Left ventricle myocardium inferior (tissue), 1 donor: ENCODE data around the gene HOXA3. TPM values are rescaled to one million over a fixed set of nuclear protein-coding genes. Genes with fewer than 3 reads are reported as not detected.

Experiments
- DNase-seq: peaks from one replicate; pipeline ENCODE4 v3.0.0-alpha.2; 2020
- H3K27ac ChIP-seq: fragments of 200-600 bp; replicated peaks from 2 replicates; pipeline ENCODE4 v1.8.0; 2021
- H3K27me3 ChIP-seq: fragments of 200-600 bp; 2 replicates; pipeline ENCODE4 v1.8.0; 2021; ENCODE audit warnings: low read depth
- H3K36me3 ChIP-seq: fragments of 200-600 bp; 2 replicates; pipeline ENCODE4 v1.8.0; 2021
- H3K4me1 ChIP-seq: fragments of 200-600 bp; 2 replicates; pipeline ENCODE4 v1.8.0; 2021
- H3K4me3 ChIP-seq: fragments of 200-600 bp; 2 replicates; pipeline ENCODE4 v1.8.0; 2021; ENCODE audit warnings: mild to moderate bottlenecking, moderate library complexity
- H3K9me3 ChIP-seq: fragments of 200-600 bp; replicated peaks from 2 replicates; pipeline ENCODE4 v1.8.0; 2021
- intact Hi-C: fragments of 100-400 bp; cut with micrococcal nuclease; formaldehyde crosslinking; loops from one replicate; pipeline ENCODE4 v1.11.0; 2022
- total RNA-seq: library from RNA; stranded (reverse); fragmentation: NEBNext Ultra II Directional; extraction: Animal tissue kit (Norgen Biotek cat#: 25700); gene quantifications from one replicate; pipeline ENCODE4 v1.2.1, GENCODE V29; 2021
- TF ChIP-seq, protein P1 (sequence below): fragments of 200-600 bp; IDR thresholded peaks from 2 replicates; pipeline ENCODE4 v1.8.0; 2021; ENCODE audit warnings: antibody characterized with exemption, mild to moderate bottlenecking, borderline replicate concordance
- donor health status: DM: no; HTN: yes; CAD: no; lungs with severe emphysema.

HOXA3 gene
- total RNA-seq, 1 donor from 2014 or later: not detected

DNA sequence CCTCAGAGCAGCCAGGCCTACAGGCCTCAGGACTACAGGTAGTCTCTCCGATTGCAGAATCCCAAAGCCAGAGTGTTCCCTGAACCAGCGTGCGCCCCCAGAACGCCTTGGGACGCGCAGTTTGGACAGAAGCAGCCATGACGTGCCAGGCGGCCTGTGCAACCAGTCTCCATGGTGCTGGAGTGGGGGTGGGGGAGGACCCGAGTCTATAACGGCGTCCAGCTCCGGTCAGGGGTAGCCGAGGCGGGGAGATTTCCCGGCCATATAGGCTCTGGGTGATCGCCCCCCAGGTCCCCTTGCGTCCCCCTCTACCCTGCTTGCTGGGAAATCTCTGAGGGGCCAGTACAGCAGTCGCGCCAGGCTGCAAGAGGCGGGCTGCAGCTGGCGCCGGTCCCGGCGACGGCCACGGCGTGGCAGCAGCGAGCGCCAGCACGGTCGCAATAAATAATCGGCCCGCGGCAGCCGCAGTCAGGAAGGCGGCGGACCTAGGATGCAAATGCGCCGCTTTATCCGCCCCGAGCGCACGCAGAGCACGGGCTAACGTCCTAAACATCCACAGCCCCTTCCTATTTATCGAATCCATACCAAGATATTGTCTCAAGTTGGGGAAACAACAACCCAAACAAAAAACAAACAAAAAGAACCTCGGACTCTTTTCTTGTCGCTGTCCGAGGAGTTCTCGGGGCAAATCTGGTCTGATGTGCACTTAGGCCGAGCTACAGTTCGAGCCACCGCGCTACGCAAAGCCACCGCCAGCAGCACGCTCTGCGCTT, 1.6 kb downstream of the HOXA3 start:
- Histone ChIP-seq H3K4me3 (peak overlapping the region; percentile 55), H3K4me1 (peaks cover 56% of the 10 kb centered on the region), H3K9me3 (no peaks in the 10 kb centered on the region), H3K27ac (no peak overlapping the region), H3K27me3 (peaks cover 100% of the 10 kb centered on the region), H3K36me3 (no peaks in the 10 kb centered on the region)
- peak; percentile 51 for DNase-seq
- intact Hi-C loops: no loop called here
- TF ChIP-seq, protein P1, sequence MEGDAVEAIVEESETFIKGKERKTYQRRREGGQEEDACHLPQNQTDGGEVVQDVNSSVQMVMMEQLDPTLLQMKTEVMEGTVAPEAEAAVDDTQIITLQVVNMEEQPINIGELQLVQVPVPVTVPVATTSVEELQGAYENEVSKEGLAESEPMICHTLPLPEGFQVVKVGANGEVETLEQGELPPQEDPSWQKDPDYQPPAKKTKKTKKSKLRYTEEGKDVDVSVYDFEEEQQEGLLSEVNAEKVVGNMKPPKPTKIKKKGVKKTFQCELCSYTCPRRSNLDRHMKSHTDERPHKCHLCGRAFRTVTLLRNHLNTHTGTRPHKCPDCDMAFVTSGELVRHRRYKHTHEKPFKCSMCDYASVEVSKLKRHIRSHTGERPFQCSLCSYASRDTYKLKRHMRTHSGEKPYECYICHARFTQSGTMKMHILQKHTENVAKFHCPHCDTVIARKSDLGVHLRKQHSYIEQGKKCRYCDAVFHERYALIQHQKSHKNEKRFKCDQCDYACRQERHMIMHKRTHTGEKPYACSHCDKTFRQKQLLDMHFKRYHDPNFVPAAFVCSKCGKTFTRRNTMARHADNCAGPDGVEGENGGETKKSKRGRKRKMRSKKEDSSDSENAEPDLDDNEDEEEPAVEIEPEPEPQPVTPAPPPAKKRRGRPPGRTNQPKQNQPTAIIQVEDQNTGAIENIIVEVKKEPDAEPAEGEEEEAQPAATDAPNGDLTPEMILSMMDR: peak; percentile 88

- Histone ChIP-seq H3K27ac (no peak overlapping the region), H3K36me3 (no peaks in the 10 kb centered on the region), H3K4me1 (peaks cover 51% of the 10 kb centered on the region), H3K27me3 (peaks cover 100% of the 10 kb centered on the region), H3K4me3 (peak overlapping the region; percentile 55), H3K9me3 (no peaks in the 10 kb centered on the region)
- DNase-seq: no peak
- intact Hi-C loops: no loop called here
- TF ChIP-seq, protein P1: no peak
These were observed 2.4 kb downstream of the HOXA3 start for GRCh38 chr7:27149842-27150567.

DNA sequence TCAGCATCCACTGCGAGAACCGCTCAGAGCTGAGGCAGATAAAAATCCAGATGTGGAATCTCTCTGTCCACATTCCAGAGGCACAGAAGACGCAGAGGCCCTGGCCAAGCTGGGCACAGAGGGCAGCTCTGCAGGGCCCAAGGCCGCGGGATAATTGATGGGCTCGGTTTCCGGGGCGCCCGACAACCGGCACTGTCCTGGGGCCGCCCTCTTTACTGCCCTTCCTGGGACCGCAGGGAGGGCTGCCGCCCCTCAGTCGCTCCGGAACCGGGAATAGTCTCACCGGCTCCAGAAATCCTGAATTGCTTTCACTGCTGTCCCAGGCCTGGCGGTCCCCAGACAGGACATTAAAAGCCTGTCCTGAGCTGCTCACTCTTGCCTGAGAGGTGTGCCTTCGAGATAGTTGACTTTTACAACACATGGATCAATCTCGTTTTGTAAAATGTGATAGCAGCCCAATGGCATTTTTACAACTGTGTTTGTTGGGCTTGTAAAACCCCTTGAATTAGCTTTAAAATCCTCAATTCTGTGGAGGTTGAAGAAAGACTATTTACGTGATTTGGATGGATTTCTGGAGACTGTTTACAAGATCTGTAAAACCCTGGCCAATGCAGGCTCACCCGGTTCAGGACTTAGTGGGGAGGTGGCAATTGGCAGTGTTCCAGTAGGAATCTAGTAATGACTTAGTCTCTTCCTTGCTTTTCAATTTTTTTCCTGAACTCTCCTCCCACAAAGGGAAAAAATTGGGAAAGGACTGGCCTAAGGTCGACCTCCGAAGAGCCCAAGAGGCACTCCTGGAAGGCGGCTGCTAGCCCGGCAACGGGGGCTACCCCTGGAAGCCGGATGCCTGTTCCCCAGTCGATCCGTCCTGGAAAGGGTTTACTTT, 3.4 kb downstream of the HOXA3 start:
- Histone ChIP-seq H3K36me3 (no peaks in the 10 kb centered on the region), H3K4me3 (peak overlapping the region; percentile 54), H3K27me3 (peaks cover 100% of the 10 kb centered on the region), H3K27ac (peak overlapping the region; percentile 30), H3K9me3 (no peaks in the 10 kb centered on the region), H3K4me1 (peaks cover 52% of the 10 kb centered on the region)
- no peak for DNase-seq
- intact Hi-C loops: no loop called here
- TF ChIP-seq, protein P1: no peak

GRCh38 chr7:27148031-27148755, 4.2 kb downstream of the HOXA3 start:
- Histone ChIP-seq H3K4me1 (peaks cover 60% of the 10 kb centered on the region), H3K27ac (peak overlapping the region; percentile 30), H3K27me3 (peaks cover 100% of the 10 kb centered on the region), H3K36me3 (no peaks in the 10 kb centered on the region), H3K9me3 (no peaks in the 10 kb centered on the region), H3K4me3 (peak overlapping the region; percentile 54)
- TF ChIP-seq, protein P1: no peak
- intact Hi-C loops: no loop called here
- DNase-seq: no peak
